KOPT-K1 (cell line): ENCODE measurements around the gene NECTIN2.
"Not testable (repeated sequence)": the region's sequence is repeated elsewhere in the genome, so short reads cannot be mapped to it uniquely, and the experiment has no call there.

Experiments
- H3K27ac ChIP-seq: fragments of 200-600 bp; sonication (generic); 2 replicates; pipeline ENCODE4 v1.5.1; 2016; ENCODE audit warnings: antibody characterized with exemption, mild to moderate bottlenecking, low read depth, low read length; ENCODE audit not compliant: poor library complexity, severe bottlenecking
- H3K36me3 ChIP-seq: fragments of 200-600 bp; sonication (generic); 2 replicates; pipeline ENCODE4 v1.5.1; 2017; ENCODE audit warnings: antibody characterized with exemption, mild to moderate bottlenecking, low read length, moderate library complexity; ENCODE audit not compliant: insufficient read depth
- H3K9me3 ChIP-seq: fragments of 200-600 bp; sonication (generic); 2 replicates; pipeline ENCODE4 v1.5.1; 2017; ENCODE audit warnings: antibody characterized with exemption, low read length, mild to moderate bottlenecking; ENCODE audit not compliant: insufficient read depth, poor library complexity, severe bottlenecking

Gene NECTIN2

DNA sequence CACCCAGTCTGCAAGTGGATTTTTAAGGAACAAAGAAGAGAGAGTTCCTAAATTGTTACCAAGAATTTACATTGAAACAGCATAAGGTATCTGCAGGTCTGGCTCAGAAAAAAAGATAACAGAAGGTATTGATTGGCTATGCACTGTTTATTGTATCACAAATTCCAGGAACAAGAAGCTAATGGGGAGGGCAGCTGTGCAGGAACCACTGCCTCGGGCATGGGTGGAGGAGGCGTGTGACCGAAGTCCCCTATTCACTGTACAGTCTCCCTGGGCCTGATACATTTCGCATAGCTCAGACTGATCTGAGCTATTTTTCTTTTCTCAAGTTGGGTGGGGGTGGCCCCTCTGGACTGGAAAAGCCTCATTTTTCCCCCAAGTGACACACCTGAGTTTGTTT, 11.7 kb downstream of the NECTIN2 start:
- no peaks in the 10 kb centered on the region for H3K9me3 ChIP-seq
- H3K27ac ChIP-seq = no peak overlapping the region
- no peaks in the 10 kb centered on the region for H3K36me3 ChIP-seq

- H3K36me3 ChIP-seq, H3K27ac ChIP-seq, H3K9me3 ChIP-seq: not testable (repeated sequence)
Measured at GRCh38 chr19:44861576-44861975, 15.5 kb downstream of the NECTIN2 start.

DNA sequence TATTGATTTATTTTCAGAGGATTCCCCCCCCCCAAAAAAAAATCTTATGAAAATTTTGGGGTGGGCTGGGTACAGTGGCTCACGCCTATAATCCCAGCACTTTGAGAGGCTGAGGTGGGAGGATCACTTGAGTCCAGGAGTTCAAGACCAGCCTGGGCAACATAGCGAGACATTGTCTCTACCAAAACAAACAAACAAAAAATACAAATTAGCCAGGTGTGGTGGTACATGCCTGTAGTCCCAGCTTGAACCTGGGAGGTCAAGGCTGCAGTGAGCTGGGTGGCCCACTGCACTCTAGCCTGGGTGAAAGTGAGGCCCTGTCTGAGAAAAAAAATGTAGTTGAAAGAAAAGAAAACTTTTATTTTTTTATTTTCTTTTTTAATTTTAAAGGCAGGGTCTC, 17.9 kb downstream of the NECTIN2 start:
- Histone ChIP-seq H3K36me3 (no peaks in the 10 kb centered on the region), H3K27ac (no peak overlapping the region), H3K9me3 (no peaks in the 10 kb centered on the region)

DNA sequence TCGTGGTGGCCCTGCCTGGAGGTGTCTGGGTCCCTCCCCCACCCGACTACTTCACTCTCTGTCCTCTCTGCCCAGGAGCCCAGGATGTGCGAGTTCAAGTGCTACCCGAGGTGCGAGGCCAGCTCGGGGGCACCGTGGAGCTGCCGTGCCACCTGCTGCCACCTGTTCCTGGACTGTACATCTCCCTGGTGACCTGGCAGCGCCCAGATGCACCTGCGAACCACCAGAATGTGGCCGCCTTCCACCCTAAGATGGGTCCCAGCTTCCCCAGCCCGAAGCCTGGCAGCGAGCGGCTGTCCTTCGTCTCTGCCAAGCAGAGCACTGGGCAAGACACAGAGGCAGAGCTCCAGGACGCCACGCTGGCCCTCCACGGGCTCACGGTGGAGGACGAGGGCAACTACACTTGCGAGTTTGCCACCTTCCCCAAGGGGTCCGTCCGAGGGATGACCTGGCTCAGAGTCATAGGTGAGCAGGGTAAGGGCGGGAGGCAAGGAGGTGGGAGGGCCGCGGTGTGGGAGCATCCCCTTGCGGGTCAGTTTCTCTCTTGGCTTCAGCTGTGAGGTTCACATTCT, 19.2 kb downstream of the NECTIN2 start:
- no peaks in the 10 kb centered on the region for H3K9me3 ChIP-seq
- H3K36me3 ChIP-seq = no peaks in the 10 kb centered on the region
- no peak overlapping the region for H3K27ac ChIP-seq

GRCh38 chr19:44866664-44867063, 20.6 kb downstream of the NECTIN2 start:
- no peak overlapping the region for H3K27ac ChIP-seq
- no peaks in the 10 kb centered on the region for H3K9me3 ChIP-seq
- no peaks in the 10 kb centered on the region for H3K36me3 ChIP-seq

- H3K36me3 ChIP-seq = no peaks in the 10 kb centered on the region
- H3K27ac ChIP-seq = no peak overlapping the region
- no peaks in the 10 kb centered on the region for H3K9me3 ChIP-seq
Measured at GRCh38 chr19:44867578-44867977, 21.5 kb downstream of the NECTIN2 start.

DNA sequence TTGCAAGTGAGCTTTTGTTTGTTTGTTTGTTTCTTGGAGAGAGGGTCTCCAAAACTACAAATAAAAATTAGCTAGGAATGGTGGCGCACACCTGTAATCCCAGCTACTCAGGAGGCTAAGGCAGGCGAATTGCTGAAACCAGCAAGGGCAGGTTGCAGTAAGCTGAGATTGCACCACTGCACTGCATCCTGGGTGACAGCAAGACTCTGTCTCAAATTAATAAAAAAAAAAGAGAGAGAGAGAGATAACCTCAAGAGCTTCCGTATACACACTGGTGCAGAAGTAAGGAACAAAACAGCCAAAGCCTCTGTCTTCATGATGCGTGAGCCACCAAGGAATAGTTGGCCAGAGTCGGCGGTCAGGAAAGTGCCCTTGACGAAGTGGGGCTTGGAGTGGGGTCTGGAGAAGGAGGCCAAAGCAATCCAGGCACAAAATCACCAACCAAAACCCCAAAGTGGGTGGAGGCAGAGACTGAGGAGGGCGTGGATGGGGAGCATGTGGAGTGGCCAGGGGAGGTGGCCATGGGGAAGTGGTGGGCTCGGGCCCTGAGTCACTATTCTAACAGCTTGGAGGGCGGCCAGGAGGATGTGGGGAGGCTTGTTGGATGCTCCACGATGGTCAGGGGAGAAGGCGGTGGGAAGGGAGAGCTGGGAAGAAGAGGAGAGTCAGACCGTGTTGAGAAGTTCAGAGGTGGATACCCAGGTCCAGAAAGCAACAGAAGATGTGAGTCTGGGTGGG, 23.8 kb downstream of the NECTIN2 start:
- Histone ChIP-seq H3K27ac (no peak overlapping the region), H3K9me3 (no peaks in the 10 kb centered on the region), H3K36me3 (no peaks in the 10 kb centered on the region)

GRCh38 chr19:44871809-44872208, 25.7 kb downstream of the NECTIN2 start:
- Histone ChIP-seq H3K36me3 (no peaks in the 10 kb centered on the region), H3K27ac (no peak overlapping the region), H3K9me3 (no peaks in the 10 kb centered on the region)

DNA sequence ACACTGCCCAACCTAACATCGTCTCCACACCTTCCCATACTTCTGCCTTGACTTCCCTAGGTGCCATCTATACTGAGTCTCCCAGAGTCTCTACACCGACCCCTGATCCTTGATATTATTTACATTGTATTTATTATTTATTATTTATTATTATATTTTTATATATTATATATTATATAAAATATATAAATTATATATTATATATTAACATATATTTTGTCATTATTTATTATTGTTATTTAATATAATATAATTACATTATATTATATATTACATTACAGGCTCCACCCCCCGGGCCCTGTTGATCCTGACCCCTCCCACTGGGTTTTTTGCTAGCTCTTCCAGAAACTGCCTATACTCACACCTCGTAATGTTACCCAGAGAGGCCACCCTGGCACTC, 26.6 kb downstream of the NECTIN2 start:
- Histone ChIP-seq H3K27ac (no peak overlapping the region), H3K9me3 (no peaks in the 10 kb centered on the region), H3K36me3 (no peaks in the 10 kb centered on the region)

GRCh38 chr19:44874317-44874716, 28.2 kb downstream of the NECTIN2 start:
- Histone ChIP-seq H3K36me3 (no peaks in the 10 kb centered on the region), H3K27ac (no peak overlapping the region), H3K9me3 (no peaks in the 10 kb centered on the region)

DNA sequence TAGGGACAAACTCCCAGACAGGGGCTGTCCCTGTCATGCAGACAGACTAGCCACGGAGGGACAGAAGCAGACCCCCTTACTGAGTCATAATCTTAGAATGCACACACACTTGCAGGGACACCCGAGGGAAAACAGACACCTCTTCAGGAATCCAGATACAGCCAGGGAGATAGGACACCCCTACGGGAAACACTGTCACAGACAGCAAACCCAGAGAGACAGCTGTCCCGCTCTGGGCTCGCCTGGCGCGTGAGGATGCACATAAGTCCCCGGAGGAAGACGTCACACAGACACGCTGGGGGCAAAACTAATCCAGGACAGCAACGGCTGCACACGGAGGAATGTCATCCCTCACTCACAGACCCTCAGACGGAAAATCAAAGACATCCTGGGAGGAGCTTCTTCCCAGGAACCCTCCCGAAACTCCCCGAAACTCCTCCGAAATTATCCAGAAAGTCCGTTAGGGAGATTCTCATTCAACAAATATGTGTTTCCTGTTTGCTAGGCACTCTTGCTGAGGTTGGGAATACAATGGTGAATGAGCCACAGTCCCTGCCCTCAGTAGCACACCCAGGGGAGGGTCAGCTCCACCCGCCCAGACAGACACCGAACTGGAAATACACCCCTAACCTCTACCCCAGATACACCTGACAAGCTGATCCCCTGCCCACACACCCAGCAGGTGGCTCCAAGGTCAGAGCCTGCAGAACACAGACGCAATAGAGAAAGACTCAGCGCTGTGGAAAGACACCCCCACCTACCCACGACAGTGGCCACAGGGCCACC, 29.8 kb downstream of the NECTIN2 start:
- no peaks in the 10 kb centered on the region for H3K9me3 ChIP-seq
- no peaks in the 10 kb centered on the region for H3K36me3 ChIP-seq
- H3K27ac ChIP-seq = no peak overlapping the region

- Histone ChIP-seq H3K9me3 (no peaks in the 10 kb centered on the region), H3K27ac (no peak overlapping the region), H3K36me3 (no peaks in the 10 kb centered on the region)
Measured at GRCh38 chr19:44876930-44877535, 30.9 kb downstream of the NECTIN2 start.

DNA sequence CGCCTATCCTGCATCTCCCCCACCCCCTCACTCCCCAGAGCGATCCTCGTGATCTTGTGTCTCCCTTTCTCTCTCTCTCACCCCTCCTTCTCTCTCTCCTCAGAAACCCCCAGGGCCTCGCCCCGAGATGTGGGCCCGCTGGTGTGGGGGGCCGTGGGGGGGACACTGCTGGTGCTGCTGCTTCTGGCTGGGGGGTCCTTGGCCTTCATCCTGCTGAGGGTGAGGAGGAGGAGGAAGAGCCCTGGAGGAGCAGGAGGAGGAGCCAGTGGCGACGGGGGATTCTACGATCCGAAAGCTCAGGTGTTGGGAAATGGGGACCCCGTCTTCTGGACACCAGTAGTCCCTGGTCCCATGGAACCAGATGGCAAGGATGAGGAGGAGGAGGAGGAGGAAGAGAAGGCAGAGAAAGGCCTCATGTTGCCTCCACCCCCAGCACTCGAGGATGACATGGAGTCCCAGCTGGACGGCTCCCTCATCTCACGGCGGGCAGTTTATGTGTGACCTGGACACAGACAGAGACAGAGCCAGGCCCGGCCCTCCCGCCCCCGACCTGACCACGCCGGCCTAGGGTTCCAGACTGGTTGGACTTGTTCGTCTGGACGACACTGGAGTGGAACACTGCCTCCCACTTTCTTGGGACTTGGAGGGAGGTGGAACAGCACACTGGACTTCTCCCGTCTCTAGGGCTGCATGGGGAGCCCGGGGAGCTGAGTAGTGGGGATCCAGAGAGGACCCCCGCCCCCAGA, 32.2 kb downstream of the NECTIN2 start:
- Histone ChIP-seq H3K27ac (no peak overlapping the region), H3K36me3 (no peaks in the 10 kb centered on the region), H3K9me3 (no peaks in the 10 kb centered on the region)

DNA sequence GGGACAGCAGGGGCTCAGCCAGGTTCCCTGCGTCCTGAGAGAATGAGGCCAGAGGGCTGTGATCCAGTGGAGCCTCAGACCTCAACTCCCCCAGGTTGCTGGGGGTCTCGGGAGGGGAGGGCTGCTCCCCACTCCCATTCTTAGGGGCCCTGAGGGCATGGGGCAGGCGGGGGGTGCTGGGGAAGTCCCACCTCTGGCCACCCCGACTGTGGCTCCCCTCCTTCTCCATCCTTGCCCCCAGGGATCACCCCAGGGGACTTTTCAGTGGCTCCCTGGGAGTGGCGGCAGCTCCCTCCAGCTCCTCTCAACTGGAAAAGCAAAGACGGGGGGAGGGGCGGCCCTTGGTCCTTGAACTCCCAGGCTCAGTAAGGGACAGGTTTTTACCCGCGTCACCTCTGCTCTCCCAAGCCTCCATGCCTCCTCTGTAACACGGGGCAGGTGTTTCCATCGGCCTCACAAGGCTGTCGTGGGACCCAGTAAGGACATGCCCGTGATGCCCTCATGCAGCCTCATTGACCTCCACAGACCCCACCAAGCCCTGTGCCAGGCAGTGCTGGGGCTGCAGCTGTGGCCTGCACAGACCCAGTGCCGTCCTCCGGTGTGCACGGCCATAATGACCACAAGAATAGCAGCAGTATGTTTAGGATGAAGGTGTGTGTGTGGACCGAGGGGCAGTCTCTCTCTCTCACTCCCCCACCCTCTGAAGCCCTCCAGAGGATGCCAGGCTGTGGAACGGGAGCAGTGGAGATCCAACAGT, 33.4 kb downstream of the NECTIN2 start:
- Histone ChIP-seq H3K36me3 (no peaks in the 10 kb centered on the region), H3K27ac (no peak overlapping the region), H3K9me3 (no peaks in the 10 kb centered on the region)
